HEK293 (cell line): ENCODE results near the gene HELQ.

Source experiments
- CTCF ChIA-PET: fragments of 350-600 bp; formaldehyde crosslinking; extraction: SDS; loops from one replicate; lab custom pipeline; 2021; ENCODE audit warnings: antibody characterized with exemption; lab: Yijun Ruan, JAX
- POLR2A ChIA-PET: fragments of 300-600 bp; formaldehyde crosslinking; extraction: SDS; loops from one replicate; lab custom pipeline; 2020; ENCODE audit warnings: antibody characterized with exemption, inconsistent platforms; lab: Yijun Ruan, JAX
- H3K27ac ChIP-seq: fragments of 200-500 bp; sonication (Bioruptor generic); 2 replicates; pipeline ENCODE4 v1.5.1; 2014; ENCODE audit warnings: low read depth, low read length, control low read depth, inconsistent platforms; ENCODE audit errors: extremely low read depth
- H3K36me3 ChIP-seq, 2 experiments: fragments of 200-500 bp in 1 of 2; sonication (Bioruptor generic) in 1 of 2; 1 replicate in 1 of 2; 2 replicates in 1 of 2; pipeline ENCODE4 v1.5.1; 2014 to 2017; ENCODE audit warnings: inconsistent platforms in 2 of 2, low read length in 2 of 2; ENCODE audit not compliant: control insufficient read depth in 2 of 2, insufficient read depth in 1 of 2
- H3K4me1 ChIP-seq: fragments of 200-500 bp; sonication (Bioruptor generic); 2 replicates; pipeline ENCODE4 v1.5.1; 2014; ENCODE audit warnings: mild to moderate bottlenecking, low read length, inconsistent platforms; ENCODE audit not compliant: control insufficient read depth, insufficient read depth
- H3K4me3 ChIP-seq: 2 replicates; pipeline ENCODE4 v1.5.1; 2011; ENCODE audit warnings: low read depth, mild to moderate bottlenecking, control low read depth, low read length, moderate library complexity
- H3K9me3 ChIP-seq: fragments of 200-500 bp; sonication (Bioruptor generic); 2 replicates; pipeline ENCODE4 v1.5.1; 2014; ENCODE audit warnings: low read depth, low read length, inconsistent platforms; ENCODE audit not compliant: control insufficient read depth, insufficient read depth
- GFI1B ChIP-seq: fragments of 450-650 bp; formaldehyde crosslinking; IDR thresholded peaks from 2 replicates; pipeline ENCODE4 v1.5.1; 2016; ENCODE audit warnings: missing biosample characterization, missing genetic modification characterization
- MEIS1 ChIP-seq: sonication (generic); formaldehyde crosslinking; IDR thresholded peaks from 2 replicates; pipeline ENCODE4 v1.8.1; 2022; ENCODE audit warnings: missing genetic modification reagents, mild to moderate bottlenecking, borderline replicate concordance
- MYNN ChIP-seq: fragments of 450-650 bp; formaldehyde crosslinking; IDR thresholded peaks from 2 replicates; pipeline ENCODE4 v1.5.1; 2016; ENCODE audit warnings: missing biosample characterization, missing genetic modification characterization, borderline replicate concordance
- PRDM10 ChIP-seq: fragments of 450-650 bp; formaldehyde crosslinking; IDR thresholded peaks from 2 replicates; pipeline ENCODE4 v1.5.1; 2016; ENCODE audit warnings: missing biosample characterization, missing genetic modification characterization
- ZBTB7A ChIP-seq: fragments of 450-650 bp; formaldehyde crosslinking; IDR thresholded peaks from 2 replicates; pipeline ENCODE4 v1.5.1; 2016; ENCODE audit warnings: low read depth, missing biosample characterization, missing genetic modification characterization
- ZFP41 ChIP-seq: fragments of 450-650 bp; formaldehyde crosslinking; IDR thresholded peaks from 2 replicates; pipeline ENCODE4 v1.5.1; 2016; ENCODE audit warnings: missing biosample characterization, missing genetic modification characterization, borderline replicate concordance
- ZNF138 ChIP-seq: fragments of 450-650 bp; formaldehyde crosslinking; IDR thresholded peaks from 2 replicates; pipeline ENCODE4 v1.5.1; 2016; ENCODE audit warnings: missing biosample characterization, missing genetic modification characterization, borderline replicate concordance
- ZNF292 ChIP-seq: fragments of 450-650 bp; formaldehyde crosslinking; IDR thresholded peaks from 2 replicates; pipeline ENCODE4 v1.5.1; 2016; ENCODE audit warnings: low read depth, missing biosample characterization, missing genetic modification characterization, borderline replicate concordance
- ZNF37A ChIP-seq: fragments of 450-650 bp; IDR thresholded peaks from 2 replicates; pipeline ENCODE4 v1.5.1; 2018; ENCODE audit warnings: missing biosample characterization, missing genetic modification characterization
- ZNF433 ChIP-seq: fragments of 450-650 bp; formaldehyde crosslinking; IDR thresholded peaks from 2 replicates; pipeline ENCODE4 v1.5.1; 2016; ENCODE audit warnings: missing biosample characterization, missing genetic modification characterization, low read depth
- ZNF48 ChIP-seq: fragments of 450-650 bp; formaldehyde crosslinking; IDR thresholded peaks from 2 replicates; pipeline ENCODE4 v1.5.1; 2016; ENCODE audit warnings: missing biosample characterization, missing genetic modification characterization
- ZNF530 ChIP-seq: fragments of 450-650 bp; formaldehyde crosslinking; IDR thresholded peaks from 2 replicates; pipeline ENCODE4 v1.5.1; 2016; ENCODE audit warnings: low read depth, missing biosample characterization, missing genetic modification characterization
- ZNF555 ChIP-seq: fragments of 450-650 bp; formaldehyde crosslinking; conservative IDR thresholded peaks from 2 replicates; pipeline ENCODE4 v1.5.1; 2017; ENCODE audit warnings: missing biosample characterization, mild to moderate bottlenecking, missing genetic modification characterization, inconsistent platforms
- ZNF621 ChIP-seq: fragments of 450-650 bp; formaldehyde crosslinking; IDR thresholded peaks from 2 replicates; pipeline ENCODE4 v1.5.1; 2017; ENCODE audit warnings: missing biosample characterization, missing genetic modification characterization
- ZNF626 ChIP-seq: fragments of 450-650 bp; sonication (Bioruptor Pico); formaldehyde crosslinking; IDR thresholded peaks from 2 replicates; pipeline ENCODE4 v1.5.1; 2018; ENCODE audit warnings: missing biosample characterization, missing genetic modification characterization, inconsistent platforms
- ZNF639 ChIP-seq: fragments of 450-650 bp; formaldehyde crosslinking; IDR thresholded peaks from 2 replicates; pipeline ENCODE4 v1.5.1; 2016; ENCODE audit warnings: missing biosample characterization, missing genetic modification characterization
- ZNF701 ChIP-seq: fragments of 450-650 bp; formaldehyde crosslinking; IDR thresholded peaks from 2 replicates; pipeline ENCODE4 v1.5.1; 2016; ENCODE audit warnings: missing biosample characterization, missing genetic modification characterization
- ZNF707 ChIP-seq: fragments of 450-650 bp; formaldehyde crosslinking; IDR thresholded peaks from 2 replicates; pipeline ENCODE4 v1.5.1; 2016; ENCODE audit warnings: missing biosample characterization, missing genetic modification characterization
- ZNF837 ChIP-seq: fragments of 450-650 bp; formaldehyde crosslinking; IDR thresholded peaks from 2 replicates; pipeline ENCODE4 v1.5.1; 2016; ENCODE audit warnings: missing biosample characterization, missing genetic modification characterization
- TF ChIP-seq, protein P1 (sequence below): fragments of 450-650 bp; formaldehyde crosslinking; IDR thresholded peaks from 2 replicates; pipeline ENCODE4 v1.5.1; 2016; ENCODE audit warnings: missing biosample characterization, missing genetic modification characterization, borderline replicate concordance
- TF ChIP-seq, protein P2 (sequence below): fragments of 450-650 bp; formaldehyde crosslinking; IDR thresholded peaks from 2 replicates; pipeline ENCODE4 v1.5.1; 2016; ENCODE audit warnings: missing biosample characterization, missing genetic modification characterization

HELQ gene

DNA sequence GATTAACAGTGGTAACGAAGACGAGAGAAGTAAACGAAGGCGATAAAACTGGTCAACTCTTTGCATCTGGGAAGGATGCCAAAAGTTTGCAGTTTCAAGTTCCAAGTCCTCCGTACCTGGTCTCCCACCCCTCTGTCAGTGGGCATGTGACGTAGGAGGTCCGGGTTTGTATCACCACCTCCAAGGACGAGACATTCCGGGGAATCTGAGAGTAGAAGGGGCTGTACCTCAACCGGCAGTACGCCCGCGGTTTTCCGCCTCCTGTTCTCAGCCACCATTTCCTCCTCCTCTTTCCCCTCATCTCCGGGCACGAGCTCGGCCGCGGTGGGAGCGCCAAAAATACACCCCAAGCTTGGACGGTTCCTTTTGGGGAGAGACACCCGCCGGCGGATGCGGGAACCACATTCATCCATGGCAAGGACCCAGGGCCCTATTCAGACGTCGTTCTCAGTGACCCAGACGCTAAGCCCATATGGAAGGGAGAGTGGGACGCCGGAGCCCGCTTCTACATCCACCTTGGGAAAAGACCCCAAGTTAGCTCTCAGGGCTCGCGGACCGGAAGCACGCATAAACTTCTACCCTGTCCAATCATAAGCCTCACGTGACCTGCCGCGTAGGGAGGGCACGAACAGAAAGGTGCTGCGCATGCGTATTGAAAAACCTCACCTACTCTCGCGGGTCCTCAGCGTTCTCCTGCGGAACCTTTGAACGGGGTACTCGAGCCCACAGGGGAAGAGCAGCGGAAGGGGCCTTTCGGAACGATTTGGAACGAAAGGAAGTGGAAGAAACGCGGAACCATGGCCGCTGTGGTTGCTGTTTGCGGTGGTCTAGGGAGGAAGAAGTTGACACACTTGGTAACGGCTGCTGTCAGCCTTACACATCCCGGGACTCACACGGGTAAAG lies at the start of gene HELQ, which contains the start of gene MRPS18C (continued):
- TF ChIP-seq ZBTB7A (tag by site-specific recombination) = no peak
- TF ChIP-seq ZNF707 (tag by site-specific recombination) = no peak

DNA sequence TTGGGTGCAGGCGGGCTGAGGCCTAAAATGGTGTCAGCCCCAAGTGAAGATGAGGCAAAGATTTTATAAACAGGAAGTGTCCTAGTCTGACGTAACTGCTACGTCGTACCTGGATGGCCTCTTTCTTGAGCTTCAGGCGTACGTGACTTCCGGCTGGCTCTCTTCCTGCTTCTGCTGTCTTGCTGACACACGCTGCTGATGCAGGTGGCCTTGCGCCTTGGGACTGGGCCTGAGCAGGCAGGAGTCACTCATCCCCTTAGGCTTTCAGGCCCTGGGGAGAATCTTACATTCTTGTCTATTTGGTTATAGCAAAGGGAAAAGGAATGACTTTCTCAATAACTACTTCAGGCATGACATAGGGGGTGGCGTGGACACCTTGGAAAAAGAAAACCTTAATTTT lies 49.4 kb upstream of the HELQ start:
- TF ChIP-seq ZNF621 (tag by site-specific recombination) (no peak), GFI1B (no peak), ZNF138 (no peak), ZNF639 (tag by site-specific recombination) (no peak), ZFP41 (tag by site-specific recombination) (no peak), ZNF626 (tag by site-specific recombination) (no peak), ZNF530 (no peak), MYNN (no peak), ZNF555 (no peak), ZNF292 (no peak), ZNF433 (no peak), ZNF701 (tag by site-specific recombination) (no peak), ZNF37A (no peak), PRDM10 (tag by site-specific recombination) (no peak), MEIS1 (CRISPR knock-in tag) (no peak), ZNF837 (no peak), ZNF48 (tag by site-specific recombination) (no peak)
- TF ChIP-seq, protein P1, sequence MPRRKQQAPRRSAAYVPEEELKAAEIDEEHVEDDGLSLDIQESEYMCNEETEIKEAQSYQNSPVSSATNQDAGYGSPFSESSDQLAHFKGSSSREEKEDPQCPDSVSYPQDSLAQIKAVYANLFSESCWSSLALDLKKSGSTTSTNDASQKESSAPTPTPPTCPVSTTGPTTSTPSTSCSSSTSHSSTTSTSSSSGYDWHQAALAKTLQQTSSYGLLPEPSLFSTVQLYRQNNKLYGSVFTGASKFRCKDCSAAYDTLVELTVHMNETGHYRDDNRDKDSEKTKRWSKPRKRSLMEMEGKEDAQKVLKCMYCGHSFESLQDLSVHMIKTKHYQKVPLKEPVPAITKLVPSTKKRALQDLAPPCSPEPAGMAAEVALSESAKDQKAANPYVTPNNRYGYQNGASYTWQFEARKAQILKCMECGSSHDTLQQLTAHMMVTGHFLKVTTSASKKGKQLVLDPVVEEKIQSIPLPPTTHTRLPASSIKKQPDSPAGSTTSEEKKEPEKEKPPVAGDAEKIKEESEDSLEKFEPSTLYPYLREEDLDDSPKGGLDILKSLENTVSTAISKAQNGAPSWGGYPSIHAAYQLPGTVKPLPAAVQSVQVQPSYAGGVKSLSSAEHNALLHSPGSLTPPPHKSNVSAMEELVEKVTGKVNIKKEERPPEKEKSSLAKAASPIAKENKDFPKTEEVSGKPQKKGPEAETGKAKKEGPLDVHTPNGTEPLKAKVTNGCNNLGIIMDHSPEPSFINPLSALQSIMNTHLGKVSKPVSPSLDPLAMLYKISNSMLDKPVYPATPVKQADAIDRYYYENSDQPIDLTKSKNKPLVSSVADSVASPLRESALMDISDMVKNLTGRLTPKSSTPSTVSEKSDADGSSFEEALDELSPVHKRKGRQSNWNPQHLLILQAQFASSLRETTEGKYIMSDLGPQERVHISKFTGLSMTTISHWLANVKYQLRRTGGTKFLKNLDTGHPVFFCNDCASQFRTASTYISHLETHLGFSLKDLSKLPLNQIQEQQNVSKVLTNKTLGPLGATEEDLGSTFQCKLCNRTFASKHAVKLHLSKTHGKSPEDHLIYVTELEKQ (tag by site-specific recombination) = no peak
- TF ChIP-seq, protein P2, sequence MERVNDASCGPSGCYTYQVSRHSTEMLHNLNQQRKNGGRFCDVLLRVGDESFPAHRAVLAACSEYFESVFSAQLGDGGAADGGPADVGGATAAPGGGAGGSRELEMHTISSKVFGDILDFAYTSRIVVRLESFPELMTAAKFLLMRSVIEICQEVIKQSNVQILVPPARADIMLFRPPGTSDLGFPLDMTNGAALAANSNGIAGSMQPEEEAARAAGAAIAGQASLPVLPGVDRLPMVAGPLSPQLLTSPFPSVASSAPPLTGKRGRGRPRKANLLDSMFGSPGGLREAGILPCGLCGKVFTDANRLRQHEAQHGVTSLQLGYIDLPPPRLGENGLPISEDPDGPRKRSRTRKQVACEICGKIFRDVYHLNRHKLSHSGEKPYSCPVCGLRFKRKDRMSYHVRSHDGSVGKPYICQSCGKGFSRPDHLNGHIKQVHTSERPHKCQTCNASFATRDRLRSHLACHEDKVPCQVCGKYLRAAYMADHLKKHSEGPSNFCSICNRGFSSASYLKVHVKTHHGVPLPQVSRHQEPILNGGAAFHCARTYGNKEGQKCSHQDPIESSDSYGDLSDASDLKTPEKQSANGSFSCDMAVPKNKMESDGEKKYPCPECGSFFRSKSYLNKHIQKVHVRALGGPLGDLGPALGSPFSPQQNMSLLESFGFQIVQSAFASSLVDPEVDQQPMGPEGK (tag by site-specific recombination) = no peak
- ChIA-PET CTCF (no interaction called here), POLR2A (no interaction called here)
- Histone ChIP-seq H3K9me3 (no peaks in the 10 kb centered on the region), H3K4me1 (no peaks in the 10 kb centered on the region), H3K4me3 (no peak overlapping the region), H3K27ac (no peak overlapping the region), H3K36me3 (no peaks in the 10 kb centered on the region)
